NB4 (cell line): Measurements from ENCODE around the gene MRPS2.

Experiments used
- MYC ChIP-seq: IDR thresholded peaks from 2 replicates; pipeline ENCODE4 v1.6.1; 2011; ENCODE audit warnings: low read depth, low read length
- TF ChIP-seq, protein P1 (sequence below): IDR thresholded peaks from one replicate; pipeline ENCODE4 v1.5.1; 2012; ENCODE audit warnings: low read depth, low read length

DNA sequence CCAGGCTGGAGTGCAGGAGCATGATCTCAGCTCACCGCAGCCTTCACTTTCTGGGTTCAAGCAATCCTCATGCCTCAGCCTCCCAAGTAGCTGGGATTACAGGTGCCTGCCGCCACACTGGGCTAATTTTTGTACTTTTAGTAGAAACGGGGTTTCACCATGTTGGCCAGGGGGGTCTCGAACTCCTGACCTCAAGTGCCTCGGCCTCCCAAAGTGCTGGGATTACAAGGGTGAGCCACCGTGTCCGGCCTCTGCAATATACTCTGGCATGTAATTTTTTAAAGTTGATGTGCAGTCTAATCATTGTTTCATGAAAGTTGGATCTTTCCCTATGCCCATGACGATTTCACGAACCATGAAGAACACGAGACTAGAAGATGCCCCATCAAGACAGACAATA lies 49.5 kb upstream of the MRPS2 start:
- TF ChIP-seq, protein P1, sequence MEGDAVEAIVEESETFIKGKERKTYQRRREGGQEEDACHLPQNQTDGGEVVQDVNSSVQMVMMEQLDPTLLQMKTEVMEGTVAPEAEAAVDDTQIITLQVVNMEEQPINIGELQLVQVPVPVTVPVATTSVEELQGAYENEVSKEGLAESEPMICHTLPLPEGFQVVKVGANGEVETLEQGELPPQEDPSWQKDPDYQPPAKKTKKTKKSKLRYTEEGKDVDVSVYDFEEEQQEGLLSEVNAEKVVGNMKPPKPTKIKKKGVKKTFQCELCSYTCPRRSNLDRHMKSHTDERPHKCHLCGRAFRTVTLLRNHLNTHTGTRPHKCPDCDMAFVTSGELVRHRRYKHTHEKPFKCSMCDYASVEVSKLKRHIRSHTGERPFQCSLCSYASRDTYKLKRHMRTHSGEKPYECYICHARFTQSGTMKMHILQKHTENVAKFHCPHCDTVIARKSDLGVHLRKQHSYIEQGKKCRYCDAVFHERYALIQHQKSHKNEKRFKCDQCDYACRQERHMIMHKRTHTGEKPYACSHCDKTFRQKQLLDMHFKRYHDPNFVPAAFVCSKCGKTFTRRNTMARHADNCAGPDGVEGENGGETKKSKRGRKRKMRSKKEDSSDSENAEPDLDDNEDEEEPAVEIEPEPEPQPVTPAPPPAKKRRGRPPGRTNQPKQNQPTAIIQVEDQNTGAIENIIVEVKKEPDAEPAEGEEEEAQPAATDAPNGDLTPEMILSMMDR, result no peak
- TF ChIP-seq MYC, result no peak
